Measurements from ENCODE around the gene IL7R. TPM values are rescaled to one million over a fixed set of nuclear protein-coding genes. Genes with fewer than 3 reads are reported as not detected.

The IL7R gene
- total RNA-seq, 1 experiment from 2014 or later, result not detected

DNA sequence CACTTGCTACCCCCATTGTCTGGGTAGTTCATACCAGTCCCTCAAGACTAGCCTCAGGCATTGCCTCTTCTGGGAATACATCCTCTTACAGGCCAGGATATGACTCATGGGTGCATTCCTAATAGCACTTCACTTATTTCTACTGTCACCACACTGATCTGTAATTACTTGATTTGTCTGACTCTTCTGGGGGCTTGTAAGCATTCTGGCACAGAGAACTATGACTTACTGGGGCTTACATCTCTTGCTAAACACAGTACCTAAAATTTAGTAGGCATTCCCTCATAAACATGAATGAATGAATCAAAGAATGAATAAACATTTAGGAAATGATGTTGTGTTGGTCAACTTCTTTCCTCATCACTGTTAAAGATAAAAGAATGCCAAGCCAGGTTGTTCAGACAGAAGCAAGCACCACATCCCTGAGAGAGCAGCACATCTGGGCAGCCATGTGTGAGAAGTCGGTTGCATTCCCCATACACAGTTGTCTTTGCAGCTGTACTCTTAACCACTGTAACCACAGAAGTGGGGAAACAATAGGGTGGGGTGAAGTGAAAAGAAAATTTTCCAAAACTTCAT, 27.6 kb downstream of the IL7R start:
- Histone ChIP-seq H2BK20ac (ENCODE audit: low read depth, low read length, poor library complexity, severe bottlenecking) (no peak overlapping the region), H3K4me1 (ENCODE audit: insufficient read depth, low read length) (no peaks in the 10 kb centered on the region), H3K9me3 (ENCODE audit: control insufficient read depth, low read depth, low read length) (no peaks in the 10 kb centered on the region), H3K4ac (ENCODE audit: low read depth, low read length) (no peak overlapping the region), H3K27ac (ENCODE audit: insufficient read length, low read depth, low read length) (no peak overlapping the region), H3K23me2 (ENCODE audit: insufficient read length, low read depth, low read length, poor library complexity, severe bottlenecking) (no peaks in the 10 kb centered on the region), H4K8ac (replicated peaks; ENCODE audit: insufficient read length, low read depth, low read length) (no peak overlapping the region), H2BK12ac (ENCODE audit: insufficient read length, low read depth, low read length) (no peak overlapping the region), H2AK5ac (ENCODE audit: insufficient read length, low read length) (no peak overlapping the region), H3K9ac (ENCODE audit: extremely low read depth, insufficient read length, low read length) (no peak overlapping the region), H3K4me2 (ENCODE audit: insufficient read depth, insufficient read length, low read length) (no peak overlapping the region), H2BK5ac (ENCODE audit: insufficient read length, low read length) (no peak overlapping the region), H2AFZ (ENCODE audit: low read length) (no peak overlapping the region), H4K5ac (ENCODE audit: insufficient read length, low read depth, low read length) (no peak overlapping the region), H4K20me1 (ENCODE audit: control insufficient read depth, insufficient read depth, insufficient read length) (no peaks in the 10 kb centered on the region), H3K56ac (ENCODE audit: insufficient read length, low read depth, low read length) (no peak overlapping the region), H3K79me2 (ENCODE audit: insufficient read depth, low read length) (no peaks in the 10 kb centered on the region), H4K91ac (ENCODE audit: insufficient read length, low read depth, low read length) (no peak overlapping the region), H3T11ph (ENCODE audit: low read length) (no peak overlapping the region), H3K18ac (ENCODE audit: insufficient read length, low read depth, low read length) (no peak overlapping the region), H3K79me1 (ENCODE audit: insufficient read depth, low read depth, low read length, poor library complexity, severe bottlenecking) (no peaks in the 10 kb centered on the region), H2BK120ac (ENCODE audit: low read depth, low read length, poor library complexity, severe bottlenecking) (no peak overlapping the region), H3K27me3 (ENCODE audit: insufficient read depth, low read length) (no peaks in the 10 kb centered on the region), H2BK15ac (ENCODE audit: low read depth, low read length) (no peak overlapping the region), H3K23ac (ENCODE audit: insufficient read length, low read depth, low read length) (no peak overlapping the region), H3K14ac (ENCODE audit: insufficient read depth, low read length) (no peak overlapping the region)
- H3K27ac Mint-ChIP-seq, result no peak overlapping the region
- no peaks in the 10 kb centered on the region; a peak in 1 of 5 replicates for H3K9me3 Mint-ChIP-seq
- TF ChIP-seq, protein P1, sequence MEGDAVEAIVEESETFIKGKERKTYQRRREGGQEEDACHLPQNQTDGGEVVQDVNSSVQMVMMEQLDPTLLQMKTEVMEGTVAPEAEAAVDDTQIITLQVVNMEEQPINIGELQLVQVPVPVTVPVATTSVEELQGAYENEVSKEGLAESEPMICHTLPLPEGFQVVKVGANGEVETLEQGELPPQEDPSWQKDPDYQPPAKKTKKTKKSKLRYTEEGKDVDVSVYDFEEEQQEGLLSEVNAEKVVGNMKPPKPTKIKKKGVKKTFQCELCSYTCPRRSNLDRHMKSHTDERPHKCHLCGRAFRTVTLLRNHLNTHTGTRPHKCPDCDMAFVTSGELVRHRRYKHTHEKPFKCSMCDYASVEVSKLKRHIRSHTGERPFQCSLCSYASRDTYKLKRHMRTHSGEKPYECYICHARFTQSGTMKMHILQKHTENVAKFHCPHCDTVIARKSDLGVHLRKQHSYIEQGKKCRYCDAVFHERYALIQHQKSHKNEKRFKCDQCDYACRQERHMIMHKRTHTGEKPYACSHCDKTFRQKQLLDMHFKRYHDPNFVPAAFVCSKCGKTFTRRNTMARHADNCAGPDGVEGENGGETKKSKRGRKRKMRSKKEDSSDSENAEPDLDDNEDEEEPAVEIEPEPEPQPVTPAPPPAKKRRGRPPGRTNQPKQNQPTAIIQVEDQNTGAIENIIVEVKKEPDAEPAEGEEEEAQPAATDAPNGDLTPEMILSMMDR (conservative IDR thresholded peaks at IDR 0.05), result no peak
- WGBS (ENCODE audit: extremely low coverage, insufficient read length, low lambda C conversion rate), result no CpG with 5 or more reads among the region's 1 CpG
- H3K4me1 Mint-ChIP-seq, result peaks cover 0 to 5% of the 10 kb centered on the region in 2 experiments; a peak in 2 of 4 replicates
- peak; percentile 30 for DNase-seq
- H3K36me3 Mint-ChIP-seq (ENCODE audit: insufficient read depth in 1 of 3, low read depth in 3 of 3), result no peaks in the 10 kb centered on the region
- H3K4me3 Mint-ChIP-seq, result no peak overlapping the region
- no peaks in the 10 kb centered on the region for H3K27me3 Mint-ChIP-seq (ENCODE audit: low read depth)
